Fibroblast of lung (primary cell): Measurements from ENCODE around the gene FSTL5. TPM values are rescaled to one million over a fixed set of nuclear protein-coding genes. Genes with fewer than 3 reads are reported as not detected.

Experiments
- DNase-seq, 2 donors: peaks; one replicate each; pipeline versions ENCODE4 v3.0.0 to v3.0.0-alpha.2; 2010; ENCODE audit warnings: low read depth in 2 of 2
- H2AFZ ChIP-seq: 2 replicates; pipeline ENCODE4 v1.5.1; 2012; ENCODE audit warnings: low read length, control low read depth, inconsistent platforms
- H3K27ac ChIP-seq: 2 replicates; pipeline ENCODE4 v1.5.1; 2011; ENCODE audit warnings: low read length, control low read depth; ENCODE audit not compliant: insufficient read depth
- H3K27me3 ChIP-seq: 2 replicates; pipeline ENCODE4 v1.5.1; 2011; ENCODE audit warnings: mild to moderate bottlenecking, low read length; ENCODE audit not compliant: control insufficient read depth, insufficient read depth
- H3K36me3 ChIP-seq: 2 replicates; pipeline ENCODE4 v1.5.1; 2011; ENCODE audit warnings: low read length; ENCODE audit not compliant: control insufficient read depth, insufficient read depth
- H3K4me1 ChIP-seq: 2 replicates; pipeline ENCODE4 v1.5.1; 2011; ENCODE audit warnings: low read length; ENCODE audit not compliant: control insufficient read depth, insufficient read depth; ENCODE audit errors: extremely low read depth
- H3K4me2 ChIP-seq: 2 replicates; pipeline ENCODE4 v1.5.1; 2011; ENCODE audit warnings: low read length, control low read depth; ENCODE audit not compliant: insufficient read depth; ENCODE audit errors: extremely low read depth
- H3K4me3 ChIP-seq, 4 experiments: fragments of 200-600 bp in 1 of 4; sonication (generic) in 1 of 4; replicated peaks in 1 of 4; 2 replicates each; pipeline ENCODE4 v1.5.1; 2011 to 2016; ENCODE audit warnings: low read length in 4 of 4, low read depth in 3 of 4, mild to moderate bottlenecking in 3 of 4, control low read depth in 2 of 4, inconsistent platforms in 1 of 4, mixed read lengths in 1 of 4; ENCODE audit not compliant: insufficient read depth in 1 of 4; ENCODE audit errors: control extremely low read depth in 1 of 4
- H3K79me2 ChIP-seq: 2 replicates; pipeline ENCODE4 v1.5.1; 2012; ENCODE audit warnings: mild to moderate bottlenecking, low read length, inconsistent platforms; ENCODE audit not compliant: control insufficient read depth, insufficient read depth
- H3K9ac ChIP-seq: 2 replicates; pipeline ENCODE4 v1.5.1; 2011; ENCODE audit warnings: mild to moderate bottlenecking, low read length, control low read depth; ENCODE audit not compliant: insufficient read depth
- H3K9me3 ChIP-seq: 2 replicates; pipeline ENCODE4 v1.5.1; 2012; ENCODE audit warnings: low read depth, low read length; ENCODE audit not compliant: control insufficient read depth, insufficient read depth
- H4K20me1 ChIP-seq: 2 replicates; pipeline ENCODE4 v1.5.1; 2011; ENCODE audit warnings: low read length; ENCODE audit not compliant: control insufficient read depth, insufficient read depth; ENCODE audit errors: extremely low read depth
- CTCF ChIP-seq, 2 donors: IDR thresholded peaks in 1 of 2; conservative IDR thresholded peaks in 1 of 2; 1 replicate in 1 of 2; 2 replicates in 1 of 2; pipeline ENCODE4 v1.5.1; 2011 to 2012; ENCODE audit warnings: low read length in 2 of 2, control low read depth in 1 of 2, inconsistent platforms in 1 of 2, low read depth in 1 of 2, mild to moderate bottlenecking in 1 of 2
- EZH2 ChIP-seq: IDR thresholded peaks from 2 replicates; pipeline ENCODE4 v1.5.1; 2012; ENCODE audit warnings: low read length, control low read depth, mild to moderate bottlenecking; ENCODE audit errors: missing control alignments
- polyA plus RNA-seq, 2 donors: library from polyadenylated mRNA; depleted of rRNA in 1 of 2; stranded (reverse) in 1 of 2; unstranded in 1 of 2; fragments of >200 nt; gene quantifications; 2 replicates each; pipeline ENCODE4 v1.2.1, GENCODE V29; 2011 to 2012; ENCODE audit warnings: missing spikeins in 1 of 2
- total RNA-seq: library from RNA; depleted of rRNA; stranded (reverse); fragments of >200 nt; gene quantifications from 2 replicates; pipeline ENCODE4 v1.2.1, GENCODE V29; 2014

Gene FSTL5
- total and polyA plus RNA-seq, 2 donors (not counting 1 experiment from before 2014, with no cell fraction given) = 0.11 to 0.33 TPM

DNA sequence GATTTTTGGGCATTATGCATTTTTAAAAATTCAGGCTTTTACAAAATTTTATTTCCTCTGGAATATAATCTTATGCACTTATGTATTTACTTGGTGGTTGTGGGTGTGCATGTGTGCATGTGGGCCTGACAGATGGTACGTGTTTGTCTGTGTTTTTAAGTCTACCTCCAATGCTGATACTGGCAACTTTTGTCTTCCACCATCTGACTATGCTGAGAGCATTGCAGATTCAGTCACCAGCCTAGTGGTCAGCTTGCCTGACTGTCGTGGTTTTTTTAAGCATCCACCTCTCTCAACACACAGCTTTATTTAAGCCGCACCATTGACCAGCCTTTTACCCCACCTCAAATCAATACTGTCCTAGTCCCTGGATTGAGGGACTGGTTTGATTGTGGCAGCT is 37.1 kb downstream of the FSTL5 start:
- no peak for TF ChIP-seq CTCF (conservative IDR thresholded peaks at IDR 0.05 in 1 of 2, IDR thresholded peaks at IDR 0.05 in 1 of 2; ENCODE audit: low read depth in 1 of 2, low read length in 2 of 2)
- no peak for TF ChIP-seq EZH2
- H3K27me3 ChIP-seq = no peaks in the 10 kb centered on the region
- H2AFZ ChIP-seq = no peak overlapping the region
- no peaks in the 10 kb centered on the region for H3K4me1 ChIP-seq
- no peak overlapping the region for H3K4me3 ChIP-seq
- H3K79me2 ChIP-seq = no peaks in the 10 kb centered on the region
- H3K27ac ChIP-seq = no peak overlapping the region
- no peaks in the 10 kb centered on the region for H4K20me1 ChIP-seq
- no peak overlapping the region for H3K4me2 ChIP-seq
- no peaks in the 10 kb centered on the region for H3K36me3 ChIP-seq
- H3K9me3 ChIP-seq = no peaks in the 10 kb centered on the region
- H3K9ac ChIP-seq = no peak overlapping the region
- DNase-seq = no peak

DNA sequence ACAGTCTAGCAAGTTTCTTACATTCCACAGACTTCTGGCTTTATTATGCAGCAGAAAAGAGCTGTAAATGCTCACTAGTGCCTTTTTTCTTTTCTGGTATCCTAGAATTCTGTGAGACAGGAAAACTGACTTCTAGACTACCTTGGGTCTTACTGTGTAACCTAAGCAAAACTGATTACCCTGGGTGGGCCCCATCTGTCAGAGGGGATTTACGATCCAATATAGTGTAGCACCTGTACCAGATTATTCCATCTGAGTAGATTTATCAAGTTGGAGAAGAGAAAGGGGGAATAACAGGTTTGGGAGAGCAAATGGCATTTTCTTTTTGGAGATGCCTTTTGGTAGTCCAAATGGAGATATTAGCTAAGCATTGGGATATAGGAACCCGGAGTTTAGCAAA is 46.7 kb downstream of the FSTL5 start:
- H3K79me2 ChIP-seq = no peaks in the 10 kb centered on the region
- H3K27me3 ChIP-seq = no peaks in the 10 kb centered on the region
- no peaks in the 10 kb centered on the region for H3K9me3 ChIP-seq
- DNase-seq = no peak
- no peaks in the 10 kb centered on the region for H3K36me3 ChIP-seq
- no peak overlapping the region for H3K27ac ChIP-seq
- H2AFZ ChIP-seq = no peak overlapping the region
- no peaks in the 10 kb centered on the region for H4K20me1 ChIP-seq
- TF ChIP-seq EZH2 (no peak), CTCF (conservative IDR thresholded peaks at IDR 0.05 in 1 of 2, IDR thresholded peaks at IDR 0.05 in 1 of 2; ENCODE audit: low read depth in 1 of 2, low read length in 2 of 2) (no peak)
- no peak overlapping the region for H3K9ac ChIP-seq
- no peak overlapping the region for H3K4me3 ChIP-seq
- no peak overlapping the region for H3K4me2 ChIP-seq
- no peaks in the 10 kb centered on the region for H3K4me1 ChIP-seq

GRCh38 chr4:162116095-162116779 is 47.6 kb downstream of the FSTL5 start:
- no peak overlapping the region for H3K27ac ChIP-seq
- no peak for DNase-seq
- H3K36me3 ChIP-seq = no peaks in the 10 kb centered on the region
- H3K9me3 ChIP-seq = no peaks in the 10 kb centered on the region
- H3K4me1 ChIP-seq = no peaks in the 10 kb centered on the region
- H3K27me3 ChIP-seq = no peaks in the 10 kb centered on the region
- H2AFZ ChIP-seq = no peak overlapping the region
- no peaks in the 10 kb centered on the region for H4K20me1 ChIP-seq
- H3K4me3 ChIP-seq = no peak overlapping the region
- no peak overlapping the region for H3K9ac ChIP-seq
- H3K79me2 ChIP-seq = no peaks in the 10 kb centered on the region
- no peak overlapping the region for H3K4me2 ChIP-seq
- no peak for TF ChIP-seq EZH2
- TF ChIP-seq CTCF (conservative IDR thresholded peaks at IDR 0.05 in 1 of 2, IDR thresholded peaks at IDR 0.05 in 1 of 2; ENCODE audit: low read depth in 1 of 2, low read length in 2 of 2) = no peak
